RWPE2 (cell line): ENCODE measurements around the gene ADCYAP1R1.

Experiments
- ATAC-seq: fragments of 200-7000 bp; cut with Tn5 transposase; 3 replicates; pipeline ENCODE4 v1.9.1; 2021; ENCODE audit warnings: low read depth
- DNase-seq: peaks from one replicate; pipeline ENCODE4 v3.0.0-alpha.2; 2020; ENCODE audit warnings: low spot score
- H3K27ac ChIP-seq: fragments of 450-650 bp; 2 replicates; pipeline ENCODE4 v1.5.1; 2017; ENCODE audit warnings: mild to moderate bottlenecking; ENCODE audit not compliant: poor library complexity, severe bottlenecking
- H3K27me3 ChIP-seq: fragments of 250-450 bp; sonication (Bioruptor Pico); 2 replicates; pipeline ENCODE4 v1.5.1; 2021; ENCODE audit warnings: mild to moderate bottlenecking, moderate library complexity; ENCODE audit not compliant: insufficient read depth, poor library complexity, severe bottlenecking
- H3K36me3 ChIP-seq: fragments of 250-450 bp; sonication (Bioruptor Pico); 2 replicates; pipeline ENCODE4 v1.5.1; 2020; ENCODE audit warnings: low read depth, mild to moderate bottlenecking, moderate library complexity
- H3K4me1 ChIP-seq: fragments of 250-450 bp; sonication (Bioruptor Pico); 2 replicates; pipeline ENCODE4 v1.5.1; 2021; ENCODE audit warnings: mild to moderate bottlenecking, moderate library complexity; ENCODE audit not compliant: insufficient read depth, poor library complexity, severe bottlenecking
- H3K4me3 ChIP-seq: fragments of 250-450 bp; sonication (Bioruptor Pico); 2 replicates; pipeline ENCODE4 v1.5.1; 2021; ENCODE audit warnings: mild to moderate bottlenecking, moderate library complexity; ENCODE audit not compliant: severe bottlenecking
- H3K9me3 ChIP-seq: fragments of 250-450 bp; sonication (Bioruptor Pico); 2 replicates; pipeline ENCODE4 v1.5.1; 2021; ENCODE audit warnings: mild to moderate bottlenecking, moderate library complexity; ENCODE audit not compliant: severe bottlenecking
- TF ChIP-seq, protein P1 (sequence below): fragments of 450-650 bp; IDR thresholded peaks from one replicate; pipeline ENCODE4 v1.5.1; 2017; ENCODE audit warnings: mild to moderate bottlenecking, moderate library complexity; ENCODE audit not compliant: poor library complexity, severe bottlenecking

Gene ADCYAP1R1

GRCh38 chr7:31087351-31087750 lies 35.2 kb downstream of the ADCYAP1R1 start:
- ATAC-seq, result no peak
- no peak for DNase-seq
- TF ChIP-seq, protein P1, sequence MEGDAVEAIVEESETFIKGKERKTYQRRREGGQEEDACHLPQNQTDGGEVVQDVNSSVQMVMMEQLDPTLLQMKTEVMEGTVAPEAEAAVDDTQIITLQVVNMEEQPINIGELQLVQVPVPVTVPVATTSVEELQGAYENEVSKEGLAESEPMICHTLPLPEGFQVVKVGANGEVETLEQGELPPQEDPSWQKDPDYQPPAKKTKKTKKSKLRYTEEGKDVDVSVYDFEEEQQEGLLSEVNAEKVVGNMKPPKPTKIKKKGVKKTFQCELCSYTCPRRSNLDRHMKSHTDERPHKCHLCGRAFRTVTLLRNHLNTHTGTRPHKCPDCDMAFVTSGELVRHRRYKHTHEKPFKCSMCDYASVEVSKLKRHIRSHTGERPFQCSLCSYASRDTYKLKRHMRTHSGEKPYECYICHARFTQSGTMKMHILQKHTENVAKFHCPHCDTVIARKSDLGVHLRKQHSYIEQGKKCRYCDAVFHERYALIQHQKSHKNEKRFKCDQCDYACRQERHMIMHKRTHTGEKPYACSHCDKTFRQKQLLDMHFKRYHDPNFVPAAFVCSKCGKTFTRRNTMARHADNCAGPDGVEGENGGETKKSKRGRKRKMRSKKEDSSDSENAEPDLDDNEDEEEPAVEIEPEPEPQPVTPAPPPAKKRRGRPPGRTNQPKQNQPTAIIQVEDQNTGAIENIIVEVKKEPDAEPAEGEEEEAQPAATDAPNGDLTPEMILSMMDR, result no peak
- Histone ChIP-seq H3K4me3 (no peak overlapping the region), H3K9me3 (no peaks in the 10 kb centered on the region), H3K27ac (no peak overlapping the region), H3K4me1 (no peaks in the 10 kb centered on the region), H3K36me3 (no peaks in the 10 kb centered on the region), H3K27me3 (peaks cover 6% of the 10 kb centered on the region)

GRCh38 chr7:31091924-31092434 lies 39.9 kb downstream of the ADCYAP1R1 start:
- TF ChIP-seq, protein P1, result no peak
- H3K9me3 ChIP-seq, result no peaks in the 10 kb centered on the region
- H3K27me3 ChIP-seq, result peaks cover 6% of the 10 kb centered on the region
- no peaks in the 10 kb centered on the region for H3K36me3 ChIP-seq
- H3K4me3 ChIP-seq, result no peak overlapping the region
- H3K27ac ChIP-seq, result no peak overlapping the region
- ATAC-seq (no peak), DNase-seq (no peak)
- no peaks in the 10 kb centered on the region for H3K4me1 ChIP-seq

GRCh38 chr7:31092606-31093005 lies 40.5 kb downstream of the ADCYAP1R1 start:
- Histone ChIP-seq H3K27me3 (peaks cover 6% of the 10 kb centered on the region), H3K27ac (no peak overlapping the region), H3K9me3 (no peaks in the 10 kb centered on the region), H3K36me3 (no peaks in the 10 kb centered on the region), H3K4me1 (no peaks in the 10 kb centered on the region), H3K4me3 (no peak overlapping the region)
- ATAC-seq (no peak), DNase-seq (peak; percentile 26)
- TF ChIP-seq, protein P1, result no peak

GRCh38 chr7:31093282-31093681 lies 41.2 kb downstream of the ADCYAP1R1 start:
- ATAC-seq (no peak), DNase-seq (peak; percentile 25)
- H3K4me1 ChIP-seq, result no peaks in the 10 kb centered on the region
- no peaks in the 10 kb centered on the region for H3K36me3 ChIP-seq
- peaks cover 10% of the 10 kb centered on the region for H3K27me3 ChIP-seq
- no peak overlapping the region for H3K4me3 ChIP-seq
- H3K9me3 ChIP-seq, result no peaks in the 10 kb centered on the region
- H3K27ac ChIP-seq, result no peak overlapping the region
- TF ChIP-seq, protein P1, result no peak

DNA sequence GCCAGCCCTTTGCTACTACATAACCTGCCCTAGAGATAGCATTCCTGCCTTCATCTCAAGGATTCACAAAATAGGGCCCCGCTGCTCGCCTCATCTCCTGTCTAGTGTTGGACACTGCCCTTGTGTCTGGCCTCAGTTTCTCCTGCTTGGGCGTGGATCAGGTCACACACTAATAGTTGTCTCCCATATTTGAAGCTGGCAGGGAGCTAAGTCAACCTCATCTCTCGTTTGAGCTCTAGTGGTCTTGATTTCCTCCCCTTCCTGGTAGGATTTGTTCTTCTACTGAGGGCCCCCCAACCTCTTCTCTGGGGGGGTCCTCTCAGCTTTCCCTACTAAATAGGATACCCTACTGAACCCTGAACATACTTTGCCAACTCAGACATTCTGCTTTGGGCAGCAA lies 42.2 kb downstream of the ADCYAP1R1 start:
- TF ChIP-seq, protein P1, result no peak
- no peak for ATAC-seq
- peak; percentile 1 for DNase-seq
- no peak overlapping the region for H3K27ac ChIP-seq
- H3K4me3 ChIP-seq, result no peak overlapping the region
- no peaks in the 10 kb centered on the region for H3K36me3 ChIP-seq
- no peaks in the 10 kb centered on the region for H3K9me3 ChIP-seq
- H3K27me3 ChIP-seq, result peaks cover 4% of the 10 kb centered on the region
- H3K4me1 ChIP-seq, result no peaks in the 10 kb centered on the region
